Right kidney (tissue), 1 donor: ENCODE results near the gene COQ9.

Source experiments
- DNase-seq: peaks from one replicate; pipeline ENCODE4 v3.0.0-alpha.2; 2016

COQ9 gene

DNA sequence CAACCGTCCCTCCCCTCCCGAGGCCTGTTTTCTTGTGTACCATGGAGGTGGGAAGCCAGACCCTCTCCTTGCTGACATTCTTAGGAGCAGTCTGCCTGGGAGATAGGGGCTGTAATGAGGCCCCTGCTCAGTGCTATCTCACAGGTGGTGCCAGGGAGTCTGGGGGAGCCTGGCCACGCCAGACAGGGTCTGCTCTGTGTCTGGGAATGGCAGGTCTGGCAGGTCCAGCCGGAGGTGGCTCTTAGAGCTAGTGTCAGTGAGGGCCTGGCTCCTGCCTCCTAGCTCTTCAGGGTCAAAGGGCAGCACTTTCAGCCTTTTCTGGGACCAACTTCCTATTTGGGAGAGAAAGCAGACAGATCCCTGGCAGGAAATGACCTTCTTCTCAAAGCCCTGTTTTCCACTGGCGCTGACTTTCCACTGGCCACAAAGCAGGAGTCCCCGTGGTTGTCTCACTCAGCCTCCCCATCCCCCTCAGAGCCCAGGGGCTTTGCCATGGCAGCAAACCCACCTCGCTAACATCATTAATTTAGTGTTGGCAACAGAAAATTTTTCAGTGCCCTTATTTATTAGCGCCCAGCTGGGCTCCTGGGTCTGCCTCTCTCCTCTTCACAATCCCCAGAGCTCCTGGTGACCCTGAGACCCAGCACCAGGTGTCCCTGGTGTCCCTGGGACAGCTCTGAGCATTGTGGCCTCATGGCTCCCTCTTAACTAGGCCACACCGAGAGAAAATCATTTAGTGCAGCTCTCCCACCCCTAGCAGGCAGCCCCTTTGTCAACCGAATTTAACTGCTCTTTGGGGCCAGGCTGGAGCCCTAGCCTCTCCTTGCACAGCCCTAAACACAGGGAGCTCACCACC is 63.0 kb downstream of the COQ9 start:
- no peak for DNase-seq
